GM19328 (cell line): ENCODE results near the gene SLC31A2.
"Not testable (repeated sequence)": the region's sequence is repeated elsewhere in the genome, so short reads cannot be mapped to it uniquely, and the experiment has no call there.

Experiments used
- ATAC-seq: cut with Tn5 transposase; IDR thresholded peaks from one replicate; pipeline ENCODE4 v1.9.1; 2021; ENCODE audit warnings: mild to moderate bottlenecking, moderate library complexity; ENCODE audit not compliant: unreplicated experiment

The SLC31A2 gene

DNA sequence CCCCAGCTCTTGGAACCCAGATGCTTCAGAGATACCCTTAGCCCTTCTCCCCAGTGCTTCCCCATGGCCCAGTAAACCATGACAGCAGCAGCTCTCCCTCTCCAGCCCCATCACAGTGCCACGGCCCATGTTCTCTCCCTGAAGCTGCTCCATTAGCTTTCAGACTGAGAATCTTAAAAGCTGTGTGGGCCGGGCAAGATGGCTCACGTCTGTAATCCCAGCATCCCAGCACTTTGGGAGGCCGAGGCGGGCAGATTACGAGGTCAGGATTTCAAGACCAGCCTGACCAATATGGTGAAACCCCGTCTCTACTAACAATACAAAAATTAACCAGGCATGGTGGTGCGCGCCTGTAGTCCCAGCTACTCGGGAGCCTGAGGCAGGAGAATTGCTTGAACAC is 1.2 kb upstream of the SLC31A2 start:
- ATAC-seq = not testable (repeated sequence)

GRCh38 chr9:113151696-113152630 is 1.2 kb downstream of the SLC31A2 start:
- ATAC-seq = no peak

- ATAC-seq = no peak
These were observed 1.9 kb downstream of the SLC31A2 start for GRCh38 chr9:113152699-113153098.

DNA sequence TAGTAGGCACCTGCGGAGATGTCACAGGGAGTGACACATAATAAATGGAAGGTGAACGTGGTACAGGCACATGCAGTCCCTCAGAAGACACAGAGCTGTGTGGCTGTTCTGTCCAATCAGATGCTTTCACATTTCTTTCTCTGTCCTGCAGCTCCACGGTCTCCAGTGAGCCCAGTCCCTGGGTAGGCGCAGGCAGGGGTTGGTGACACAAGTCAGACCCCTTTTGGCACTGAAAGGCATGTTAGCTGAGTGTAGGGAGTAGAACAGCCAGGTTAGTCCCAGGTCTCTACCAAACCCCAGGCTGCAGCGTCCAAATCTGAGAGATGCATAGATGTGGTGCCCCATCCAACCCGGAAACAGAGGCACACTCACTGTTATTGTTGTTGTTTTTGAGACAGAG is 2.8 kb downstream of the SLC31A2 start:
- ATAC-seq = no peak

DNA sequence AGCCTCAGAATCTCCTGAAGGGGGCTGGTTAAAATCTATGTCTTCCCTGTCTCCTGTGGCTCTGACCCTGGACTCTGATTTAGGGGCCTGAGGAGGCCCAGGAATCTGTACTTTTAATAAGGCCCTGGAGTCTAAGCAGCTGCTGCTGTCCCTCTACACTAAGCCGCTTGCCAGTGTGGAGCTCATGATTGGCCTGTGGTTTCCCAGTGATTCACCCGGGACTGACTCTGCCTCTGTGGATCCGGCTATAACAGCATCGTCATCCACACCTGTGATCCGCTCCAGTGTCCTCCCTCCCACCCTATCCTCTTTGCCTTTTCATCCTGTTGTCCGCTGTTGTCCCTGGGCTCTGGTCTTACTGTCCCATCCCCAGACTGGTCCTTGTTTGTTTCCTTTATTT is 3.7 kb downstream of the SLC31A2 start:
- no peak for ATAC-seq

GRCh38 chr9:113154946-113155345 is 4.1 kb downstream of the SLC31A2 start:
- ATAC-seq = no peak

DNA sequence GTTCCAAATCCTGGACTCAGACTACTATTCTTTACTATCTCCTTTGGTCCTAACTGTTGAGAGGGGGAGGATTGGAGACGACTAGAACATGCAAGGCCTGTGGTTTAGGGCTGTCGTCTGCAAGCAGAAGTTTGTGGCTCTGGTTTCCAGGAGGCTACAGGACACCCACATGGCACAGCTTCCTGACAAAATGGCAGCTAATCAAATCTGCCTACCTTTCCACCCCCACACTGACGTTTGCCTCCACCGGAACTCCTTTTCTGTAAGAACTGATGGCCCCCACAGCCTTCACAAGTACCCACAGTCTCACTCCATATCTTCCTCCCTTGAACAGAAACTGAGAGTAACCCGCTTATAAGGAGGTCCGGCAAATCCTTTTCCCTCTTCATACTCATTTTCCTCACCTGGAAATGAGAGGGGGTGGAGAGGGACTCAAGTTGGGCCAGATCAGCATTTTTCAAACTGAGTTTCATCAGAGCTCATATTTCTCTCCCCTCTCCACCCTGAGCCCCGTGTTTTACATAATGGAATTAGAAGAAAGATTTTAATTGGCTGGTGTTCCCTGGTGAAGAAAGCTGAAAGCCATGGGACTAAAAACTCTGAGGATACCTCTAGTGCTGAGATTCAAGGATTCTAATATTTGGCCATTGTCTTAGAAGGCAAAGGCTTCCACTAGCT is 5.2 kb downstream of the SLC31A2 start:
- no peak for ATAC-seq

- no peak for ATAC-seq
These were observed 6.1 kb downstream of the SLC31A2 start for GRCh38 chr9:113156880-113157279.

GRCh38 chr9:113158446-113158845 is 7.6 kb downstream of the SLC31A2 start:
- no peak for ATAC-seq

DNA sequence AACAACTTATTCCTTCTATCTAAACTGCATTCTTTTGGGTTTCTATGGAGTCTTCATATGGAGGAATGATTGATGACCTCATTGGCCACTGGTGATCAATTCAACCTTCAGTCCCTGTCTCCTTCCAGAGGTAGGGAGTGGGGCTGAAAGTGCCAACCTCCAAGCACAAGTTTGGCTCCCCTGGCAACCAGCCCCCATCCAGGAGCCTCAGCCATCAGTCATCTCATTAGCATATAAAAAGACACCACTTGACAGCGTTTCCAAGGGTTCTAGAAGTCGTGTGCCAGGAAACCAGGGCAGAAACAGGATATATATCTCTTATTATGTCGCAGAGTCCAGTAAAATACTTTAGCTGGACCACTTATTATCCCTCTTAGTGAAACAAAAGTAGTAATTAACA is 9.8 kb downstream of the SLC31A2 start:
- no peak for ATAC-seq

DNA sequence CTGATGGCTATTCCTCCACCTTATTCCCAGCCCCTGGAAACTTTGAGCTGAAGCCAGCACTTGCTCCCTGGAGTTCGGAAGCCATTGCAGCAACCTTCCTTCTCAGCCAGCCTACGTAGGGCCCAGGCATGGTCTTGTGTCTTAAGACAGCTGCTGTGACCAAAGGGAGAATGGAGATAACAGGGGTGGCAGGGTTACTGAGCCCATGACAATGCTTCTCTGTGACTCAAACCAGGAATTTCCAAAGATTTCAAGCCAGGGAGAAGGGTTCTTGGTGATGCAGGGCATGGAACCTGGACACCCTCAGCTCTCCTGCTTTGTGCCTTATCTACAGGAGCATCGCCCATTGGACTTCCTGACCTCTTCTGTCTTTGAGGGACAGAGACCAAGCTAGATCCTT is 12.2 kb downstream of the SLC31A2 start:
- no peak for ATAC-seq

DNA sequence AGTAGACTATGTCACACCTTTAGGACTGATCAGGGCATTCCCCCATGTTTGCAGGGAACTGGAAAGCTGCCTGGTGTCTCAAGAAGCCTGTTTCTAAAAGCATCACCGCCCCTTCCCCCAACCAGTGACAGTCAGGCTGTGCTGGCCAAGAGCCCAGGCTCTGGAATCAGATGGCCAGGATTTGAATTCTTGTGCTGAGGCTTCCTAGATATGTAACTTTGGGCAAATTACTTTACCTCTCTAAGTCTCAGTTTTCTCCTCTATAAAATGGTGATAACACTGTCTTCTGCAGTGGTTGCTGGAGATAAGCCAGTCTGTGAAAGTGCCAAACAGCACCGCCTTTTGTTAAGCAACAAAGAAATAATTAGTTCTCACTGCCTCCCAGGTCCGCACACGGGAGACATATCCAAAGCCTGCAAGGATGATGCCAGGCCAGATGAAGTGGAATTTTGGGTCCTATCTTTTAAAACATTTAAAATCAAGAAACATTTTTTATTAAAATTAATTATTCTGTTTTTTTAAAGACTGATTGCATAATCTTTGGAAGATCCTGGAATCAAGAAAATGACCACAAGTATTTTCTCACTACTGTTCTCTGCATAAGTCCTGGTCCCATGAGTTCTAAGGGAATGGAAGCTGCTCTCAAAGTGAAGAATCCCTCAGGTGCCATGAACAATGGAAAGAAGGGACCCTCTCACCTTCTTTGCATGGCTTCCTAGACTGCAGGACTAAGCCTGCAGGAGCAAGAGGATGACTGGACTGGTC is 13.9 kb downstream of the SLC31A2 start:
- no peak for ATAC-seq

GRCh38 chr9:113166039-113166438 is 15.2 kb downstream of the SLC31A2 start:
- ATAC-seq = no peak

- ATAC-seq = no peak
These were observed 18.0 kb downstream of the SLC31A2 start for GRCh38 chr9:113168809-113169208.

DNA sequence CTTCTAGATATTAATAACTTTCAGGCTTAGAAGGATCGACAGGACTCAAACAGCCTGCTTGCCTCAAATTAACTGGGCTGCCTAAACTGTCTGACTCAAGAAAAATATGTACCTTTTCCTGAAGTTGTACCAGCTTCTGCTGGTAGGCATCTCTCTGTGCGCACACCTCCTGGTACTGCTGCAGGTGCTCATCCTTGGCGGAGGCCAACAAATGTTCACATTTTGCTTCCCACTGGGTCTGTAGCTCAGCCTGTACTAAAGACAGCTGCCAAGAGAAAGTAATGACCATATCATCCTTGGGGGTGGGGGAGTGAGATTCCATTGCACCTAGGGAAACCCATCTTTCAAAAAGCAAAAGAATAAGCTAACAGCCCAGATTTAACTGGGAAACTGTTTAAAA is 22.5 kb downstream of the SLC31A2 start:
- ATAC-seq = no peak

DNA sequence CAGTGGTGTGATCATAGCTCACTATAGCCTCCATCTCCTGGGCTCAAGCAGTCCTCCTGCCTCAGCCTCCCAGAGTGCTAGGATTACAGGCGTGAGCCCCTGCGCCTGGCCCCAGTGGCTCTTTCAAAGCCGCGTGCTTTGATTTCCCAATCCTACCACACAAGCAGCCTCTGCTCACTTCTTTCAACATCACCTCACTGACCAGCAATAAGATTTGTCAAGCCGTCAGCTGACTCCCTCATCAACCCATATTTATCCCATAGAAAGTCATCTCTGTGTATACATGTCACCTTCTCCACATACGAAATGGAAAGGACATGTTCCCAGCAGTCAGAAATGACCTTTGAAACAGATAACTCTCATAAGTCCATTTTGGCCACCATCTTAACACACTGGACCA is 26.0 kb downstream of the SLC31A2 start:
- no peak for ATAC-seq

- ATAC-seq = no peak
These were observed 26.4 kb downstream of the SLC31A2 start for GRCh38 chr9:113177251-113177650.

- no peak for ATAC-seq
These were observed 27.3 kb downstream of the SLC31A2 start for GRCh38 chr9:113178087-113178486.

- ATAC-seq = no peak
These were observed 29.0 kb downstream of the SLC31A2 start for GRCh38 chr9:113179839-113180238.

GRCh38 chr9:113181165-113181564 is 30.4 kb downstream of the SLC31A2 start:
- no peak for ATAC-seq

DNA sequence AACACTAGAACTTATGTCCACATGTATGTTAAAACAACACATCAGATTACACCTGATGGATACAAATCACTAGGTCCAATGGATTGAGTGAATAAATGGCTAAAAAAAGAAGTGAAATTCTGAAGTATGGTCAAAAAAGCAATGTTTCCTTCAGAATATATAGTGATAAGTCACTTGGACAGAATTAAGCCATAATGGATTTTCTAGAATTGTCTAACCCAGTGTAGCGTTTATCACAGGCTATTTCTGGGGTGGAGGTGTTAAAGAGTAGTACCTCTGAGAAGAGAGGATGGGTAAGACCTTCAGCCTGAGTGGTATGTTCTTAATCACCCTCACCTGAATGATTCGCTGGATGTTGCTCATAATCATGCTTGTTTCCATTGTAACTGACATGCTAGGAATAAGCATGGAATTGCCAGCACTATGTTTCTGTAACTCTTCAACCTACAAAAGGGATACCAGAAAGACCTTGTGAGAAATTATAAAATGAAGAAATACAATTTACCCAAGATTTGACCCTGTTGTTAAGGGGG is 33.2 kb downstream of the SLC31A2 start:
- no peak for ATAC-seq
